Right lobe of liver (tissue), 4 donors: ENCODE measurements around the gene STPG4.

ENCODE experiments used
- POLR2A ChIP-seq: fragments of 450-650 bp; IDR thresholded peaks from one replicate; pipeline ENCODE4 v1.6.1; 2017; ENCODE audit warnings: antibody characterized with exemption, mild to moderate bottlenecking
- TF ChIP-seq, protein P1 (sequence below), 4 donors: fragments of 200-600 bp in 3 of 4; fragments of 450-650 bp in 1 of 4; IDR thresholded peaks; one replicate each; pipeline versions ENCODE4 v1.5.1 to v1.8.0; 2016 to 2022; ENCODE audit warnings: antibody characterized with exemption in 4 of 4, mild to moderate bottlenecking in 2 of 4
- donor health status: DM: no; HTN: no; CAD: no.
- donor health status: DM: no; HTN: no; CAD: no.
- donor health status: DM: no; HTN: yes; CAD: no.

DNA sequence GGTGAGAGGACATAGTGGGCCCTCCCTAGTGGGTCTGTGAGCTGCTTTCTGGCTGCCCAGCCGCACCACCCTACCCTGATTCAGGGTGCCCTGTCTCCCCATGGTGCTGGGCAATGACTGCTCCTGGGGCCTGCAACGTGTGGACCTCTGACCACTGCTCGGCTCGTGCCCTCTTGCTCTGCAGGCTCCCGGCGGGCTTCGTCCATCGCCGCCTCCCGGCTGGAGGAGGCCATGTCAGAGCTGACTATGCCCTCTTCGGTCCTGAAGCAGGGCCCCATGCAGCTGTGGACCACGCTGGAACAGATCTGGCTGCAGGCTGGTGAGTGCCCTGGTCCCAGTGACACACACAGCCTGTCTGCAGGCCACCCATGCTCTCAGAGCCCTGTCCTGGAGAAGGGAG is 103.5 kb downstream of the STPG4 start:
- TF ChIP-seq, protein P1, sequence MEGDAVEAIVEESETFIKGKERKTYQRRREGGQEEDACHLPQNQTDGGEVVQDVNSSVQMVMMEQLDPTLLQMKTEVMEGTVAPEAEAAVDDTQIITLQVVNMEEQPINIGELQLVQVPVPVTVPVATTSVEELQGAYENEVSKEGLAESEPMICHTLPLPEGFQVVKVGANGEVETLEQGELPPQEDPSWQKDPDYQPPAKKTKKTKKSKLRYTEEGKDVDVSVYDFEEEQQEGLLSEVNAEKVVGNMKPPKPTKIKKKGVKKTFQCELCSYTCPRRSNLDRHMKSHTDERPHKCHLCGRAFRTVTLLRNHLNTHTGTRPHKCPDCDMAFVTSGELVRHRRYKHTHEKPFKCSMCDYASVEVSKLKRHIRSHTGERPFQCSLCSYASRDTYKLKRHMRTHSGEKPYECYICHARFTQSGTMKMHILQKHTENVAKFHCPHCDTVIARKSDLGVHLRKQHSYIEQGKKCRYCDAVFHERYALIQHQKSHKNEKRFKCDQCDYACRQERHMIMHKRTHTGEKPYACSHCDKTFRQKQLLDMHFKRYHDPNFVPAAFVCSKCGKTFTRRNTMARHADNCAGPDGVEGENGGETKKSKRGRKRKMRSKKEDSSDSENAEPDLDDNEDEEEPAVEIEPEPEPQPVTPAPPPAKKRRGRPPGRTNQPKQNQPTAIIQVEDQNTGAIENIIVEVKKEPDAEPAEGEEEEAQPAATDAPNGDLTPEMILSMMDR (IDR thresholded peaks at IDR 0.05), result no peak
- TF ChIP-seq POLR2A, result no peak
